Large intestine (tissue), 3 donors: Measurements from ENCODE around the gene HMG20A. TPM values are rescaled to one million over a fixed set of nuclear protein-coding genes. Genes with fewer than 3 reads are reported as not detected.

Experiments used
- DNase-seq, 2 donors: peaks; one replicate each; pipeline versions ENCODE4 v3.0.0 to v3.0.0-alpha.2; 2013
- H3K27ac ChIP-seq: one replicate; pipeline ENCODE4 v1.5.1; 2013; ENCODE audit warnings: low read length
- H3K27me3 ChIP-seq: 2 replicates; pipeline ENCODE4 v1.6.1; 2013; ENCODE audit warnings: low read length; ENCODE audit not compliant: control insufficient read depth, insufficient read depth
- H3K36me3 ChIP-seq: 2 replicates; pipeline ENCODE4 v1.6.1; 2013; ENCODE audit warnings: low read length; ENCODE audit not compliant: control insufficient read depth, insufficient read depth
- H3K4me1 ChIP-seq: one replicate; pipeline ENCODE4 v1.6.1; 2013; ENCODE audit warnings: low read length; ENCODE audit not compliant: control insufficient read depth, insufficient read depth
- H3K4me3 ChIP-seq: one replicate; pipeline ENCODE4 v1.5.1; 2013; ENCODE audit warnings: low read length
- H3K9me3 ChIP-seq: one replicate; pipeline ENCODE4 v1.6.1; 2013; ENCODE audit warnings: mild to moderate bottlenecking, low read depth, low read length, moderate library complexity; ENCODE audit not compliant: control insufficient read depth
- WGBS: methylation state at CpG from one replicate; pipeline ENCODE4 v1.1.5; 2013; ENCODE audit warnings: low lambda C conversion rate; ENCODE audit not compliant: insufficient coverage; 5-methylcytosine and 5-hydroxymethylcytosine counted together
- polyA plus RNA-seq: library from polyadenylated mRNA; unstranded; fragments of 120-200 nt; gene quantifications from one replicate; pipeline ENCODE4 v1.2.1, GENCODE V29; 2013

The HMG20A gene
- polyA plus RNA-seq, 1 donor = 38.8 TPM

DNA sequence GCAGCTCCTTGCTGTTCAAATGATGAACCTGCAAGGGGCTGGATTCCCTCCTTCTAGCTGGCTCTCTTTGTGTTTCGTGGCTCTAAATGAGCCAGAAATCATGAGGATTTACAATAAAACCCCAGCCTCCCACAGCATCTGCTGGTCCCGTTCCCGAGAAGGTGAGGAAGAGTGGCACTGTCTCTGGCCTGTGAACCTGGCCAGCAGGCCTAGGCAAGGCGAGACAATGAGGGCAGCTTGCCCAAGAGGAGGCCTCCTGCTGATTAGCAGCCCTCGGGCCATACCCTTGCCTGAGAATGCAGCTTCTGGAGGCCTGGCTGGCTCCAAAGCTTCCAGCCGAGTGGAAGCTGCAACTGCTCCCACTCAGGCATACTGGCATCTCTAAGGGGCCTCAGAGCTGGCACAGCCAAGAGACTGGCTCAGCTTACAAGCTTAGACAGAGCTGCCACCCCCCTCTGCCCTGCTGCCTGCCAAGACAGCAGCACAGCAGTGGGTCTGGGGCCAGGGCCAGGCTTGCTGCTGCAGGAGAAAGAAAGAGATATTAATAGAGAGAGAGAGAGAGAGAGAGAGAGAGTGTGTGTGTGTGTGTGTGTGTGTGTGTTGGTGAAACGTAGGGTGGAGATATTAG lies 76.5 kb downstream of the HMG20A start:
- no peak overlapping the region for H3K4me3 ChIP-seq
- WGBS = no CpG with 5 or more reads among the region's 7 CpGs

DNA sequence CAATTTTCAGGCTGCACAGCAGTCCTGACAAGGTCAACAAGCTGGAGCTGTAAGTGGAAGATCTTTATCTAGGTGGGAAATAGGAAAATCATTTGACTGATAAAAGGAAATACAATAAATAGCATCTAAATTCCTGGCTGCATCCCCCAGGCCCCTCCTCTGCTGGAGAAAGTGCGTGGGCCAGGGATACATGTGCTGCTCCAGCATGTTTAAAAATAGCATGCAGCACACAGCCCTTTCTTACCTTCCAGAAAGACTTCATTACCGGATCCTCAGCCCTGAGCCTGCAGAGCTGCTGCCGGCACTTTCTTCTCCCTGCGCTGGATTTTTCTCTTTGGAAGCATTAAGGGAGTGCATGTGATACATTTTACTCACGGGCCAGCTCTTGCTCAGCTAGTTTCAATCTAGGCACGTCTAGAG lies 77.3 kb downstream of the HMG20A start:
- H3K27me3 ChIP-seq = no peaks in the 10 kb centered on the region
- no peaks in the 10 kb centered on the region for H3K36me3 ChIP-seq
- H3K4me1 ChIP-seq = peaks cover 22% of the 10 kb centered on the region
- DNase-seq = peak in 1 of 2 donors; percentile 36
- no peaks in the 10 kb centered on the region for H3K9me3 ChIP-seq
- peak overlapping the region; percentile 42 for H3K27ac ChIP-seq
- no CpG with 5 or more reads among the region's 6 CpGs for WGBS
- no peak overlapping the region for H3K4me3 ChIP-seq

More for the DNA sequence above, 76.5 kb downstream of the HMG20A start:
- Histone ChIP-seq H3K27me3 (no peaks in the 10 kb centered on the region), H3K36me3 (no peaks in the 10 kb centered on the region), H3K4me1 (peaks cover 22% of the 10 kb centered on the region), H3K9me3 (no peaks in the 10 kb centered on the region), H3K27ac (peak overlapping the region; percentile 61)
- DNase-seq = peak in 1 of 2 donors; percentile 35

DNA sequence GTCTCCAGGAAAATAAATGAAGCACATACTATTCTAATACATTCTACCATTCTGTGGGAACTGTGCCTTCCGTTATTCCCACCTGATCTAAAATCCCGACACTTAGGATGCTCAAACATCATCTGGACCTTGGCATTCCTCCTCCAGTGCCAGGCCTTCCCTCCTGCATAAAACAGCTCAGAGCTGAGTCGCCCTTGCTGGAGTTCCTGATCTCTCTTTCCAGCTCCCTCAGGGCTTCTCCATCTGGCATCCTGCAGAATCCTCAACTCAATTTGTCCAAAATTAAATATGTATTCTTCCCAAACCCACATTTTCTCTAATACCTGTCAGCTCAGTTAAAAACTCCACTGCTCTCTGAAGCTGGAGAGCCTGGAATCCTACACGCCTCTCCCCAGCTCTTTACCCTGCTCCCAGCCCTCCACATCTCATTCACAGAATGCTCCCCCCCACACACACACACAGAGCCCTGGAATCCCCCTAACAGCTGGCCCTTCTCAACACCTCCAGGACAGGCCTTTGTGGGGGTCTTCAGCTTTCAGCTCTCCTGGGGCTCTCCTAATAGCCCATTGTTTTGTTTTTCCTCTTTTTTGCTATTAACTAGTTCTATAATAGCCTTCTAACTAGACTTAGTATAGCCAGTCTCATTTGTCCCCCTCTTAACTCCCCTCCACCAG lies 78.5 kb downstream of the HMG20A start:
- H3K27me3 ChIP-seq = no peaks in the 10 kb centered on the region
- peaks cover 22% of the 10 kb centered on the region for H3K4me1 ChIP-seq
- no peak for DNase-seq
- WGBS = 70% methylated on average over 2 of the region's 4 CpGs
- H3K27ac ChIP-seq = no peak overlapping the region
- no peak overlapping the region for H3K4me3 ChIP-seq
- H3K9me3 ChIP-seq = no peaks in the 10 kb centered on the region
- H3K36me3 ChIP-seq = no peaks in the 10 kb centered on the region

DNA sequence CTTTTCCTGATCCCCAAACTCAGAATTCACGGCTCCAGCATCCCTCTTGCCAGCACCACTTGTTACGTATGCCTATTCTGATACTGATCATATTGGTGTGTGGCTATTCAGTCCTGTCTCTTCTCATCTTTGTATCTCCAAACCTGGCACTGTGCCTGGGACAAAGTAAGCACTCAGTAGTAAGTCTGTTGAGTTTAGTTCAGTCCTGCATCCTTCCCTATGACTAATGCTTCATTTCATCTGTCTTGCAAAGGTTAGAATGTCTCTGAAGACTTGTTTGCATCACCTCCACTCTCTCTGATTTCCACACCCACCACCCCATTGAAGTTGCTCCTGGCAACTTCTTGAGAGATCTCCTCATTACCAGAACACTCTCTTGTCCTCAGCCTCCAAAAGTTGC lies 80.3 kb downstream of the HMG20A start:
- WGBS = no CpG with 5 or more reads among the region's 2 CpGs
- no peak for DNase-seq
- no peaks in the 10 kb centered on the region for H3K9me3 ChIP-seq
- H3K4me1 ChIP-seq = peaks cover 22% of the 10 kb centered on the region
- no peak overlapping the region for H3K4me3 ChIP-seq
- H3K36me3 ChIP-seq = no peaks in the 10 kb centered on the region
- H3K27ac ChIP-seq = no peak overlapping the region
- H3K27me3 ChIP-seq = no peaks in the 10 kb centered on the region

DNA sequence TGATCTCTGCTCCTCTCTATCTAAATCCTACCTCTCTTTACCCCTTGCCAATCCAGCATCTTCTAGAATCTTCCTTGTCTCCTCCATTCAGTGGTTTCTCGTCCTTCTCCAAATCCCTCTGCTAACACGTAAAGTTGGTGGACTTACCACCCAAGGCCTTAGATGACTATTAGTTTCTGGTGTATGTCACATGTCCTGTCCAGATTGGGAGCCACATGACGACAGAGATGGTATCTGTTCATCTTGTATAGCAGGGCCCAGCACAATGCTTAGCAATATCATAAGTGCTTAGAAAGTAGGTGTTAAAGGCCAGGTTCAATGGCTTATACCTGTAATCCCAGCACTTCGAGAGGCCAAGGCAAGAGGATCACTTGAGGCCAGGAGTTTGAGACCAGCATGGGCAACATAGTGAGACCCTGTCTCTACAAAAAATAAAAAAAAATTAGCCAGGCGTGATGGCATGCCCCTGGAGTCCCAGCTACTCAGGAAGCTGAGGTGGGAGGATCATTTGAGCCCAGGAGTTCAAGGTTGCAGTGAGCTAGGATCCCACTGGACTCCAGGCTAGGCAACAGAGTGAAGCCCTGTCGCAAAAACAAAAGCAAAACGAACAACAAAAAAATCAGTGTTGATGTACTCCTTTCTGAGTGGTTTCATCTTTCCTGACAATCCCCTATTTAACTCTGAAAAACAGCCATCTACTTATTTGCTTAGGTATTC lies 81.8 kb downstream of the HMG20A start:
- H3K27ac ChIP-seq = no peak overlapping the region
- no peaks in the 10 kb centered on the region for H3K36me3 ChIP-seq
- peaks cover 25% of the 10 kb centered on the region for H3K4me1 ChIP-seq
- no peak overlapping the region for H3K4me3 ChIP-seq
- DNase-seq = no peak
- WGBS = no CpG with 5 or more reads among the region's 7 CpGs
- H3K27me3 ChIP-seq = no peaks in the 10 kb centered on the region
- H3K9me3 ChIP-seq = no peaks in the 10 kb centered on the region

DNA sequence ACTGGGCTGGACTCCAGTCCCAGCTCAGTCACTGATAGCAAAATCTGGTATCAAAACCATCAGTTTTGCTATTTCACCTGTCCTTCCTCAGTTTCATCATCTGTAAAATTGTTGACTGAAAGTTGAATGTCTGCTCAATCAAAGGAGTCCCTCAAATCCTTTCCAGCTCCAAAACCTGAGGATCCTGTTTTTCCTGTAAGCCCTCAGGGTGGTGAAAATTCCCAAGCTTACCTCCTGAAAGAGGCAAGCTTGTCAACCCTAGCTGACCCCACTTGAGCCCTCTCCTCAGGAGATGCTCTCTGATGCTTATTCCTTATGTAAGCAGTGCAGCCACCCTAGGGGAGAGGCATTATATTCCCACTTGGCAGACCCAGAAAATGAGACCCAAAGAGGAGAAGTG lies 82.6 kb downstream of the HMG20A start:
- Histone ChIP-seq H3K4me3 (no peak overlapping the region), H3K27me3 (no peaks in the 10 kb centered on the region), H3K27ac (no peak overlapping the region), H3K4me1 (peaks cover 24% of the 10 kb centered on the region), H3K36me3 (no peaks in the 10 kb centered on the region), H3K9me3 (no peaks in the 10 kb centered on the region)
- no peak for DNase-seq

DNA sequence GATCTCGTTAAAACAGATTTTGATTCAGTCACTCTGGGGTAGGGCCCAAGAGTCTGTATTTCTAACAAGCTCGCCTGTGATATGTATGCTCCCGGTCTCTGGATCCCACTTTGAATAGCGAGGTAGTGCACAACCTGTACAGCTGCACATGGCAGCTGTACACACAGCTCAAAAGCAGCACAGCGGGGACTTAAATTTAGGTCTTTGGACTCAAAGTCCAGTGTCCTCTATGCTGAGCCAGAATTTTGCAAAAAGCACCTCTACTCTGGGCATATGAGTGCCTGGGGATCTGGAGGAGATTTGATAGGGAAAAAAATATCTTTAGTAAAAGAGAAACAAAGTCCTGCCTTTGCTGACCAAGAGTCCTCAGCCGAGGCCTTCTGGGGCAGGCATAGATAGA lies 83.1 kb downstream of the HMG20A start:
- WGBS = no CpG with 5 or more reads among the region's 6 CpGs
- Histone ChIP-seq H3K27me3 (no peaks in the 10 kb centered on the region), H3K36me3 (no peaks in the 10 kb centered on the region), H3K9me3 (no peaks in the 10 kb centered on the region), H3K4me3 (no peak overlapping the region), H3K4me1 (peaks cover 20% of the 10 kb centered on the region), H3K27ac (no peak overlapping the region)
- DNase-seq = no peak

DNA sequence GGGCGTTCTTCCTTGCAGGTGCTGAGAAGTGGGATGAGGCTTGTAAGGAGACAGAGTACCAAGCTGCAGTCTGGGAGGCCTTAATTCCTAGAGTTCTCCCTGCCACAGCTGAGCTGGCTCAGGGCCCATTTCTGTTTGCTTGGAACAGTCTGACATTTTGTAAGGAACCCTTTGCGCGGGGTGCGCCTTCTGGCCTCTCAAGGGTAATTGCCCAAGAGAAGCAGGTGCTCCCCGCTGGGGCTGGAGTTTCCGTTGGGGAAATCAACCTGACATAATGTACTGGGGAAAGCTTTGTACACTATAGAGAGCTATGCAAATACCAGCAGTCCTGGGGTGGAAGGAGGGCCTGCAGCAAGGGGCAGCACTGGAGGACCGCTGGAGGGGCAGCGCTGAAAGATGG lies 83.6 kb downstream of the HMG20A start:
- no peaks in the 10 kb centered on the region for H3K27me3 ChIP-seq
- peaks cover 20% of the 10 kb centered on the region for H3K4me1 ChIP-seq
- H3K4me3 ChIP-seq = no peak overlapping the region
- no CpG with 5 or more reads among the region's 8 CpGs for WGBS
- no peaks in the 10 kb centered on the region for H3K9me3 ChIP-seq
- no peak for DNase-seq
- H3K27ac ChIP-seq = no peak overlapping the region
- H3K36me3 ChIP-seq = no peaks in the 10 kb centered on the region

DNA sequence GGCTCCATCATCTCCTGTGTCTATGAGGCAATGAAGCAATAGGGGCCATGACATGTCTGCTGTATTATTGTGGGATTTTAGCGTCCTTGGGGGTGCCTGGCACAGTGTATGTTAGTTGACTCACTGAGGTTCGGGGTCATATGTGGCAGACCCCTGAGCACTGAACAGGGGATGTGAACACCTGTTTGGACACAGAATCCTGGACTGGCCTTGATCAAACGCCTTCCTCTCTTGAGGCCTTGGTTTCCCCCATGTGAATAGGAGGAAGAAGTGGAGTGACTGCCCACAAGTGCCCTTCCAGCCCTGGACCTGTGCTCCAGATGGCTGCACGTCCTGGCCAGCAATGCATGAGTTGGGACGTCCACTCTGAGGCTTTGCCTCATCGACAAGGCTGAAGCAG lies 84.2 kb downstream of the HMG20A start:
- H3K4me3 ChIP-seq = no peak overlapping the region
- DNase-seq = no peak
- no peaks in the 10 kb centered on the region for H3K36me3 ChIP-seq
- H3K27ac ChIP-seq = no peak overlapping the region
- H3K4me1 ChIP-seq = peaks cover 20% of the 10 kb centered on the region
- WGBS = no CpG with 5 or more reads among the region's 6 CpGs
- no peaks in the 10 kb centered on the region for H3K27me3 ChIP-seq
- H3K9me3 ChIP-seq = no peaks in the 10 kb centered on the region

DNA sequence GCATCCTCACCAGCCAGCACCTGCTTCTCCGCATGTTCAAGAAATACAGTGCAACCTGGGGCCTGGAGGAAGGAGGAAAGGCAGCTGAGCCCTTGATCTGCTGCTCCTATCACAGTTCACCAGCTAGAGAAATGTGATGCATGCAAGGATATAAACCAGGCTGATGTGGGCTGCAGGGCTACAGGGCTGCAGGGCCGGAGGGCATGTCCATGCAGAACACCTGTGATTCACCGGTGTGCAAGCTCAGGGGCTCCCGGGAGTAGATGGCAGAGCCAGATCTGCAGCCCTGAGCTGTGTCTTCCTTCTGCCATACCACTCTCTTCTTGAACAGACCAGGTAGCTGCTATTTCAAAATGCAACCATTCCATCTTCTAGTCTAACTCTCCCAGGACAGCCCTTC lies 84.9 kb downstream of the HMG20A start:
- DNase-seq = no peak
- no CpG with 5 or more reads among the region's 4 CpGs for WGBS
- peaks cover 20% of the 10 kb centered on the region for H3K4me1 ChIP-seq

More for the DNA sequence above, 84.9 kb downstream of the HMG20A start:
- Histone ChIP-seq H3K36me3 (no peaks in the 10 kb centered on the region), H3K9me3 (no peaks in the 10 kb centered on the region), H3K27ac (no peak overlapping the region), H3K4me3 (no peak overlapping the region), H3K27me3 (no peaks in the 10 kb centered on the region)
